ENCODE data around the gene CIDEB.
A peak's percentile ranks its signal among the peaks of the same experiment; 100 is the strongest.

The CIDEB gene

GRCh38 chr14:24286996-24287395, 20.8 kb downstream of the CIDEB start:
- no peak for DNase-seq

DNA sequence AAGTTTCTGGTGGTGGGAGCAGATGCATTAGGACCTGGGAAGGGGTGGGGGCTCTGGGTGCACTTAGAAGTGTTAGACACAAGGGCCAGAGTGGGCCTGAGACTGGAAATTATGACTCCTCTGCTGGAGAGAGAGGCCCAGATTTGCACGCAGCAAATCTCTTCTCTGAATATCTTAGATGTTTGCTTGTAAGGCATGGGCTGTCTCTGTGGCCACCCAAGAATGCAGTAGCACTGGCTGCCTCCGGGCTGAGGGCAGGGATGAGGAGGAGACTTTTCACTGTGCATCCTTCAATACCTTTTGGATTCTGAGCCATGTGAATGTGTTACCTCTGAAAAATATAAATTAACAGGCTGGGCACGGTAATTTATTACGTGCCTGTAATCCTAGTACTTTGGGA, 22.4 kb downstream of the CIDEB start:
- no peak for DNase-seq

GRCh38 chr14:24284501-24285035, 23.2 kb downstream of the CIDEB start:
- DNase-seq: no peak

DNA sequence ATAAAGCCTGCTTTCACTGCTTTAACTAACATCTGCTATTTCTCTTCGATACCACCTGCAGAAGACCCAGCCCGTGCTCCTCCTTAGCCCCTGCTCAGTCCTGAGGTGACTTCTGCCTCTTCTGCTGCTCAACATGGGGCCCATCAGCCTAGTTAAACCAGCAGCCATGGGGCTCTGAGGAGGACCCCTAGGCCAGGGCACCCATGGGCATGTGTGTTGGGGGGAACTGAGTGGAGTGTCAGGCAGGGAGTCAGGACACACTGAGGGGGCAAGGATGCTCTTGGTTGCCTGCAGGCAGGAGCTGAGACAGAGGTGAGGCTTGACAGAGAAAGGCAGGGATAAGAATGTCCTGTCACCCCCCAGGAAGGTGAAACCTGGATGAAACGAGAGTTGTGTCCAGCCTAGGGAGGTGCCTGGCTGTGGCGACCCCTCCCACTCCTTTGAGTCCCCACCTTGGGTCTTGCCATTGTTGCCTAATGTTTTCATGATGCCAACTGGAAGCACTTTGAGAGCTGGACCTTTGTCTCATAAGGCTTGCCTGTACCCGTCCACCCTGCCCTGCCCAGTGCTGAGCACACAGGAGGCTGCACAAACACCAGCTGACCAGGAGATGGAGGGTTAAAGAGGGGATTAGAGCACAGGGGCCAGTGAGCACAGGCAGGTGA, 23.8 kb downstream of the CIDEB start:
- DNase-seq: no peak

DNA sequence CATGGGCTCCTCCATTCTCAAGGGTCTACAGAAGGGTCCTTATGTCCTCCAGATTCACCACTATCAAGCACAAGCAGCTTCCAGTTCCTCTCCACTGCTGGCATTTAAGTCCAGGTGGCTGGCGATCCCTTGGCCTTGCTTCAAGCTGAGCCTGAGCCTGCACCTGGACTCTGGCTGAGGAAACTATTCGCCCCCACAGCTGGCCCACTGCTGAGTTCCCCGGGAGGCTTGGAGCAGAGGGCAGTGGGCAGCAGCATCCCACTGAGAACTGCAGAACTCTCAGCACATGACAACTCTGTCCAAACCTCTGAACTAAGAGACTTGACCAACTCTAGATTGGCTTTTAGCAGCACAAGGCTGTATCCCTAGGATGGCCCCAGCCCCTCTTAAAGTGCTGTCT, 25.0 kb downstream of the CIDEB start:
- no peak for DNase-seq

DNA sequence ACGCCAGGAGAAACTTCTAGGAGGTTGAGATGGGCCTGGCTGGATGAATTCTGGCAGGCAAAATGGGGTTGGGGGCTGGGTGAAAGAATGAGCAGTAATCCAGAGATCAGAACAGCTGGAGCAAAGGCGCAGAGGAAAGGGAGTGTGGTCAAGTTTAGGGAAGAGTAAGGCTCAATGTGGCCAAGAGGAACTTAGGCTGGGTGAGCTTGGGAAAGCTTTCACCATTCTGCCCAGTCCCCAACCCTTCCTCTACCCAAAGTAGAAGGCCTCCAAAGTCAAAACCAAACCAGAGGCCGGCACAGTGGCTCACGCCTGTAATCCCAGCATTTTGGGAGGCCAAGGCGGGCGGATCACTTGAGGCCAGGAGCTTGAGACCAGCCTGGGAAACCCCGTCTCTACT, 26.1 kb downstream of the CIDEB start:
- DNase-seq: no peak

DNA sequence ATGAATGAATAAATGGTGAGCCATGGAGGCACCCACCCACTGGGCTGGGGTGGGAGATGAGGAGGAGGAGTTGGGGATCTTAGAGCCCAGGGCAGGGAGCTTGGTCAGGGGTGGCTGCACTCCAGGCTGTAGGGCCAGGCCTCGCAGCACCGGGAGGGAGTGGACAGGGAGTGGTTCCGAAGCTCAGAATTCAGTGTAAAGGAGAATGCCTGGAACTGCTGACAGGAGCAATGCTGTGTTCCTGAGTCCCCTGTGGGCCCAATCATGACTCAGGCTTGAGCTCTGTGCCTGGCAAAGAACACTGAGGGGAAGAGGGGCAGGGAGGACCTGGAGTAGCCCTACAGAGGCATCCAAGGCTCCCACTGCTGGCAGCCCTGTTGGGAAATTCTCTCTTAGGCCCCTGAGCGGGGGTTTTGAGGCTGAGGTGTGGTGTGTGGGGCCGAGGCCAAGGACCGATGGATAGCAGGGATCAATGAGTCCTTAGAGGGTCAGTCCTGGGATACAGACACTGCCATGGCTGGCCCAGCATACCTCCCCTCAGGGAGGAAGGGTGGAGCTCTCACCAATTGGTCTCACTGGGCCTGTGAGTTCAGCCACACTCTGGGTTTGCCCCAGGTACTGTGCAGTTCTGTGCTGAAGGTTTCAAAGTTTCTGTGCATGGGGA, 26.8 kb downstream of the CIDEB start:
- DNase-seq: no peak

DNA sequence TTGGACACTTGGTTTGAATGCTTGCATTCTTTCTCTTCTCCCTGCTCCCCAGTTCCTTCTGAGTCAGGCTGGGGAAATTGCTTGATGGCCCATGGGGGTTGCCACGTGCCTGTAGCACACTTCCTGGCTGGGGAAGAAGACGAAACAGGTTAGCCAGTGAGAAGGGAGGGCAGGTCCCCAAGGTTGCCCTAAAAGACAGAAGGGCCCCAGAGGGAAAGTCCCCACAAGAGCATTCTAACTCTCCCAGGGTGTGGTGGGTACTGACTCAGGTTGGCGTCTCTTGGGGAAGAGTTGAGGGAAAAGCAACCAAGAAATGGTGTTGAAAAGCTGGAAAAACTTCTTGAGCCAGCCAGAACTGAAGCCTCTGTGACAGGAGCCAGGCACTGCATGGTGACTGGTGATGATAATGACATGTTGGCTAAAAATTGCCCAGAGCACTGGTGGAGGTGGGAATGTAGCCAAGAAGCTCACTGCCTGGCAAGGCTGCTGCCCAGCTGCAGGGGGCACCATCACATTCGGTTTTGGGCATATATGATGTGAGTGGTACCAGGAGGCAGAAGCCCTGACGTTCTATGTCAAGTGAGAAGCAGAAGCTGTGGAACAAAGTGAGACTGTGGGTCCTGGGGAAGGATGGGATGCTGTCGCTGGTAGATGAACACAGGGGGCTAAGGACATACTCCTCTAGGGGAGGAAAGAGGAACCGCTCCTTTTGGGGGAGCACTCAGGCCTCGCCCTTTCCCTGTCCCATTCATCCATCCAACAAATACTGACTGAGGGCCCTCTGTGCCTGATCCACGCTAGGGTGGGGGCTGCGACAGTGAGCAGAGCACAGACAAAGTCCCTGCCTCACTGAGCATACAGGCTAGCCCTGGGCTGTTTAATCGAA, 28.2 kb downstream of the CIDEB start:
- no peak for DNase-seq

DNA sequence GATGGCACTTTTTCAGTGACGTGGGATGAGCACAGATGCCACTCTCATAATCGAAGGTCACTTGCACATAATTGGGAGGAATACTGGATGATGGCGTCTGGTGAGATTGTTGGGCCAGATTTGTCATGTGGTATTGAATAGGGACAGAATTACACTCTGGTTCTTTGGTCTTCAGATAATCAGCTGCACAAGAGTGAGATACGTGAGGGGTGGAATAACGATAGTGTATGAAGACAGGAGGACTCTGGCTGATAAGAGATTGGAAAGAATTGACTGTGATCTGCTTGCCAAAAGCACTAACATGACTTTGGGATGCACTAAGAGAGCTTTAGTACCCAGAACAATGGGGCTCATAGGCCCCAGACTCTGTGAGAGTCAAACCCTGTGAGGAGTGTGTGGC, 29.4 kb downstream of the CIDEB start:
- DNase-seq: no peak

GRCh38 chr14:24277606-24278321, 30.0 kb downstream of the CIDEB start:
- no peak for DNase-seq

DNA sequence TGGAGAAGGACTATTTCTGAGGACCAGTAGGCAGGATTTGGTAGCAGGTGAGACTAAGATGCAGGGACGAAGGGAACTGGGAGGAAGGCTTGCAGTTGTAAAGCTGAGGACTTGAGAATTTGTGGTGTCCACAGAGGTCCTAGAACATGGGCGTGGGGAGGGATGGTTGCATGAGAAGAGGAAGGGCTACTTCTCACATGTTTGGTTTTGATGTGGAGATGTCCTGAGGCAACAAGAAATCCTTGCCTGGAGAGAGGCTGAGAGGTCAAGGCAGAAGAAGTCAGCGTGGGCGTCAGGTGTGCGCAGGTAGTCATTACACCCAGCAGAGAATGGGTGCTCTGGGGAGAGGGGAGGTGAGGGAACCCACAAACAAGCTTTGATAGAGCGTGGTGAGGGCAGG, 30.7 kb downstream of the CIDEB start:
- no peak for DNase-seq

GRCh38 chr14:24274101-24274543, 33.7 kb downstream of the CIDEB start:
- DNase-seq: no peak

- peak in 1 of 2 experiments; percentile 39 for DNase-seq
Observed at GRCh38 chr14:24273422-24273998, 34.3 kb downstream of the CIDEB start.

- no peak for DNase-seq
Observed at GRCh38 chr14:24272467-24272866, 35.3 kb downstream of the CIDEB start.

DNA sequence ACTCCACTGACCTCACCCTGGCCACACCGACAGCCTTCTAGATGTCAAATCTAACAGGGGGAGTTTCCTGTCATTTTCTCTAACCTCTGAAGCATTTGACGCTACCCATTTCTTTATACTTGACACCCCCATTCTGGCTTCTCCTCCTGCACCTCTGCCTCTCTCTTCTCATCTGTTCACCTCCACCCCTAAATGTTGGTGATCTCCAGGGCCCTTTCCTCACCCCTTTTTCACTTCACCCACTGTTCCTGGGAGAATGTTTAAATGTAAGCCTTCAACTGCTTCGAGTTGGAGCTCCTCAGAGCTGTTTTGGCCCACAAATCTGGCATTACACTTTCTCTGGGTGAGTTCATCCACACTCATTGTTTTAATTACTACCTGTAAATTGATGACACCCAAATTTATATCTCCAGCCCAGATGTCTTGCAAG, 35.9 kb downstream of the CIDEB start:
- no peak for DNase-seq

DNA sequence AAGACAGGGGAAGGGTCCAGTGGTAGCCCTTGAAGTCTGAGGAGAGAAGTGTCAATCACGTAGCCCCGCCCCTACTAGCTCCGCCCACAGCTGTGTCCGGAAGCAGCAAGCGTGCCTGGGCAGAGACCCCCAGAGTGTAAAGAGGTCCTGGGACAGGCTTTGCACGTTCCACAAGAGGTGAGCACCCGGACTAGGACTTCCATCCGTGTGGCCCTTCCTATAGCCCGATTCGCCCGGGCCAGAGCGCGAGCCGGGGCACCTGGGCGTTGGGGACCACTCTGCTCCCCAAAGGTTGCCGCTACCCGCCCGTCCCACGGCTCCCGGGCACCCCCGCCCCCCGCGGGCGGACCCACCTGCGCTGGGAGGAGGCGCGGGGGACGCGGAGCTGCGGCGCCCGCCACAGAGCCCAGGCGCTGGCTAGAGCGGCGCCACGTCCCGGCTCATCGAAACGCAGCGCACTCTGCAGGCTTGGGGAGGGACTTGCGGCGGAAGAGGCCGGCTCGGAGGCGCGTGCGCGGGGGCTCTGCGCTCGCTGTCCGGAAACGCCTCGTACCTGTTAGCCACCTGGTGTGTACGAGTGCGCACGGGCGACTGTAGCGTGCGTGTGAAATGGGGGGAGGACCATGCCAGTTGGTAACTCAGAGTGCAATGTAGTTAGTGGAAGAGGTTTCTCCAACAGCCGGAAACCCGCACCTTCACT, 36.5 kb downstream of the CIDEB start, which contains the start of gene RABGGTA:
Gene RABGGTA (minus strand): TSS at position 464 of the 700 bp plus-strand sequence. CDS start 482 bp downstream, outside the sequence.
- DNase-seq: peak; percentile 92 to 96

DNA sequence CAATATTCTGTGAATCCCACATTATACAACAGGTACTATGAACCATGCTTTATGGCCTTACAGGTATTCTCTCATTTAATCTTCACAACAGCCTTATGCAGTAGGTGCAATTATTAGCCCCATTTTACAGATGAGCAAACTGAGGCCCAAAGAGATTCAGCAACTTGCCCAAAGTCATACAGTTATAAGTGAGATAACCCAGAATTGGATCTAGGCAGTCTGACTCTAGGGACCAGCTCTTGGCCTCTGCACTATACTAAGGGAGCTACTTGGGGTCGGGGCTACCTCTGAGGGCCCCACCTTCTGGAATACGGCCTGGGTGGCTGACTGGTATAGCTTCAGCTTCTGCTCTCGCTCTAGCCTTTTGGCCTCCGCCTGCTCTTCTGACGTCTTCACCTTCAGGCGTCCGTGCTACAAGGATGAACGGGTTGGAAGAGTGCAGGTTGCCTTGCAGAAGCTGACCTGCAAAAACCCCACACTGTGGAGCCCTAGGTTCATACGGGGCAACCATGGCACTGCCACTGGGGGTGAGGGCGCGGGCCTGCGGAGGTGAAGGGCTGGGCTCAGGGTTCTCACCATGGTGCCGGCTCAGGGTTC, 37.1 kb downstream of the CIDEB start:
- peak; percentile 57 to 63 for DNase-seq

DNA sequence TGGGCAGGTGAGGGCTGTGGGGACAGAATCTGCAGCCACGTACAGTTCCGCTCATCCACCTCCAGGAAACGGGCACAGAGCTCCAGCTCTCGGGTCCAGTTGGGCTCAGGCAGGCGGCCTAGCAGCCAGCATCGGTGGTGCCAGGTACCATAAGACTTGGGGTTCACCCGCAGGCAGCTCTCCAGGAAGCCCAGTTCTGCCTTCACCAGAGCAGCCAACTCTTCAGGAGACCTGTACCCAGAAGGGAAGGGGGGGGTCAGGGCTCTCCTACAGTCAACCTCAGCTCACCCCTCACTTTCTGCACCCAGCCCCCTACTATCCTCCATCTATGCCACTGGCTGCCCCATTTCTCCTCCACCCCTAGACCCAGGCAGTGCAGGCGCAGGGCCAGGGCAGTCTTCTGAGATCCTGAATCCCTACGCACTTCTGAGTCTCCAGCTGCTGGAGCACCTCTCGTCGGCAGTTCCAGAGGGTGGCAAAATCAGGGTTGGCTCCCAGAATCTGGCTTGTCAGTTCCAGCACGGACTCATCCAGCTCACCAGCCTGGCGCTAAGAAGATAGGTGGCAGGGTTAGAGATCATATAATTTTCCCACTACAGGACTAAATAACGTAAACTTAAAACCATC, 37.8 kb downstream of the CIDEB start:
- no peak for DNase-seq

GRCh38 chr14:24269368-24269767, 38.4 kb downstream of the CIDEB start:
- DNase-seq: no peak

DNA sequence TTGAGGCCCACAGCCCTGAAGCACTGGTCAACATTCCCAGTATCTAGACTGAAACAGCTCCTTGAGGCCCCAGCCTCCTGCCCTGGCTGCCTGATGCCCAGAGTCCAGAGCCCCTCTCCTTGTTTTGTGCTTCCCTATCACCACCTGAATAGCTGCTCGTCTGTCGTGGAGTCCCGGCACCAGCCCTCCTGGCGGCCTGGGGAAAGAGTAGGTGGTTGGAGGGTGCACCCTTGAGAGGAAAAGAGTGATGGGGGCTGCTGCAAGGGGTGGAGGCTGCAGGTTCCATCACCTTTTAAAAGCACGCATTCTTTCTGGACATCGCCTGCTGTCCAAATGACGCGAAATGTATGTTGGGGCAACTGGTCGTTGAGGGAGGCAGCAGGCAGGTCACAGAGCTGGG, 39.6 kb downstream of the CIDEB start:
- DNase-seq: no peak

DNA sequence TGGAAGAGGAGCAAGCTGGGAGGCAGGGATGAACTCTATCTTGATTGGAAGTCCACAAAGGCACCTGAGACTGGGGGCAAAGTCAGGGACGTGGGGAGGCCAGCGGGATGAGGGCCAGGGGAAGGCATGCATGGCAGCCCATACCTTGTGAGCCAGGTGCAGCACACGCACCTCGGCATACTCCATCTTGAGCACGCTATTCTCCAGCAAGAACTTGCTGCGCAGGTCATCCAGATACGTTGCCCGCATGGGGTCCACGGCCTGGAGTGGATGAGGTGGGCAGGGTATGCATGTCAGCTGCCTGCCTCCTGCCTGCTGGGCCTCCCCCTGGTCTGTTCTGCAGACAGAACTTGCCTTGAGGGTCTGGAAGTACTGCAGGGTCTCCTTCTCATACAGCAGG, 40.3 kb downstream of the CIDEB start:
- no peak for DNase-seq

Data from NCI-H524 (cell line).